H9 (cell line): Measurements from ENCODE around the gene TAF1. TPM values are rescaled to one million over a fixed set of nuclear protein-coding genes. Genes with fewer than 3 reads are reported as not detected.
"Not testable (repeated sequence)": the region's sequence is repeated elsewhere in the genome, so short reads cannot be mapped to it uniquely, and the experiment has no call there.

Experiments
- DNase-seq: peaks from one replicate; pipeline ENCODE4 v3.0.0-alpha.2; 2017
- H2AFZ ChIP-seq: one replicate; pipeline ENCODE4 v1.6.1; 2013; ENCODE audit warnings: mild to moderate bottlenecking, low read length, control low read depth, moderate library complexity
- H2AK5ac ChIP-seq: 2 replicates; pipeline ENCODE4 v1.6.1; 2013; ENCODE audit warnings: low read length, control low read depth, mixed read lengths; ENCODE audit not compliant: insufficient read length
- H2BK120ac ChIP-seq: one replicate; pipeline ENCODE4 v1.6.1; 2013; ENCODE audit warnings: low read depth, mild to moderate bottlenecking, low read length, control low read depth, inconsistent platforms; ENCODE audit not compliant: poor library complexity, severe bottlenecking
- H2BK12ac ChIP-seq: 2 replicates; pipeline ENCODE4 v1.6.1; 2013; ENCODE audit warnings: low read length, control low read depth, mixed read lengths, low read depth; ENCODE audit not compliant: insufficient read length
- H2BK15ac ChIP-seq: 2 replicates; pipeline ENCODE4 v1.6.1; 2013; ENCODE audit warnings: low read depth, low read length, control low read depth
- H2BK20ac ChIP-seq: one replicate; pipeline ENCODE4 v1.6.1; 2013; ENCODE audit warnings: low read depth, mild to moderate bottlenecking, low read length, control low read depth, inconsistent platforms; ENCODE audit not compliant: poor library complexity, severe bottlenecking
- H2BK5ac ChIP-seq: 2 replicates; pipeline ENCODE4 v1.6.1; 2013; ENCODE audit warnings: low read length, control low read depth, mixed read lengths; ENCODE audit not compliant: insufficient read length
- H3K14ac ChIP-seq: 2 replicates; pipeline ENCODE4 v1.6.1; 2013; ENCODE audit warnings: low read length, control low read depth; ENCODE audit not compliant: insufficient read depth
- H3K18ac ChIP-seq: 2 replicates; pipeline ENCODE4 v1.6.1; 2013; ENCODE audit warnings: low read depth, mild to moderate bottlenecking, mixed read lengths, low read length, control low read depth; ENCODE audit not compliant: insufficient read length
- H3K23ac ChIP-seq: 2 replicates; pipeline ENCODE4 v1.6.1; 2013; ENCODE audit warnings: low read length, control low read depth, mixed read lengths, low read depth; ENCODE audit not compliant: insufficient read length
- H3K23me2 ChIP-seq: 2 replicates; pipeline ENCODE4 v1.6.1; 2013; ENCODE audit warnings: low read depth, mild to moderate bottlenecking, mixed read lengths, low read length, control low read depth; ENCODE audit not compliant: insufficient read length, poor library complexity, severe bottlenecking
- H3K27ac ChIP-seq: 2 replicates; pipeline ENCODE4 v1.5.1; 2013; ENCODE audit warnings: low read length, control low read depth, mixed read lengths, low read depth; ENCODE audit not compliant: insufficient read length
- H3K27me3 ChIP-seq: 2 replicates; pipeline ENCODE4 v1.6.1; 2013; ENCODE audit warnings: low read length, control low read depth, inconsistent platforms; ENCODE audit not compliant: insufficient read depth
- H3K4ac ChIP-seq: 2 replicates; pipeline ENCODE4 v1.6.1; 2013; ENCODE audit warnings: low read depth, mild to moderate bottlenecking, control low read depth, inconsistent platforms, low read length, moderate library complexity
- H3K4me1 ChIP-seq: 2 replicates; pipeline ENCODE4 v1.6.1; 2013; ENCODE audit warnings: low read length, control low read depth, inconsistent platforms; ENCODE audit not compliant: insufficient read depth
- H3K4me2 ChIP-seq: 2 replicates; pipeline ENCODE4 v1.6.1; 2013; ENCODE audit warnings: low read length, control low read depth, mixed read lengths; ENCODE audit not compliant: insufficient read length, insufficient read depth
- H3K56ac ChIP-seq: 2 replicates; pipeline ENCODE4 v1.6.1; 2013; ENCODE audit warnings: low read depth, mild to moderate bottlenecking, mixed read lengths, low read length, control low read depth; ENCODE audit not compliant: insufficient read length
- H3K79me1 ChIP-seq: 2 replicates; pipeline ENCODE4 v1.6.1; 2013; ENCODE audit warnings: low read depth, mild to moderate bottlenecking, moderate library complexity, low read length, control low read depth, inconsistent platforms; ENCODE audit not compliant: insufficient read depth, poor library complexity, severe bottlenecking
- H3K79me2 ChIP-seq: 2 replicates; pipeline ENCODE4 v1.6.1; 2013; ENCODE audit warnings: low read length, control low read depth, inconsistent platforms; ENCODE audit not compliant: insufficient read depth
- H3K9ac ChIP-seq: 2 replicates; pipeline ENCODE4 v1.6.1; 2013; ENCODE audit warnings: low read length, control low read depth, mixed read lengths; ENCODE audit not compliant: insufficient read length; ENCODE audit errors: extremely low read depth
- H3K9me3 ChIP-seq: one replicate; pipeline ENCODE4 v1.6.1; 2013; ENCODE audit warnings: low read depth, low read length, inconsistent platforms; ENCODE audit not compliant: control insufficient read depth
- H3T11ph ChIP-seq: one replicate; pipeline ENCODE4 v1.6.1; 2013; ENCODE audit warnings: mild to moderate bottlenecking, low read length, control low read depth, inconsistent platforms
- H4K20me1 ChIP-seq: one replicate; pipeline ENCODE4 v1.6.1; 2013; ENCODE audit not compliant: control insufficient read depth, insufficient read length, insufficient read depth
- H4K5ac ChIP-seq: 2 replicates; pipeline ENCODE4 v1.6.1; 2013; ENCODE audit warnings: low read depth, mild to moderate bottlenecking, mixed read lengths, low read length, control low read depth; ENCODE audit not compliant: insufficient read length
- H4K8ac ChIP-seq: replicated peaks from 2 replicates; pipeline ENCODE4 v1.6.1; 2013; ENCODE audit warnings: low read length, control low read depth, mixed read lengths, low read depth; ENCODE audit not compliant: insufficient read length
- H4K91ac ChIP-seq: 2 replicates; pipeline ENCODE4 v1.6.1; 2013; ENCODE audit warnings: low read depth, mild to moderate bottlenecking, moderate library complexity, mixed read lengths, low read length, control low read depth; ENCODE audit not compliant: insufficient read length
- H3K27ac Mint-ChIP-seq, 3 experiments: 2 replicates in 2 of 3; 3 replicates in 1 of 3; pipeline ENCODE4 v1.8.0; 2020 to 2021; ENCODE audit warnings: mixed read lengths in 3 of 3, mild to moderate bottlenecking in 1 of 3, moderate library complexity in 1 of 3
- H3K27me3 Mint-ChIP-seq: 2 replicates; pipeline ENCODE4 v1.8.0; 2021; ENCODE audit warnings: low read depth, mild to moderate bottlenecking, moderate library complexity, mixed read lengths
- H3K36me3 Mint-ChIP-seq, 3 experiments: 2 replicates in 2 of 3; 3 replicates in 1 of 3; pipeline ENCODE4 v1.8.0; 2020 to 2021; ENCODE audit warnings: low read depth in 3 of 3, mixed read lengths in 3 of 3; ENCODE audit not compliant: insufficient read depth in 1 of 3
- H3K4me1 Mint-ChIP-seq, 2 experiments: 2 replicates each; pipeline ENCODE4 v1.8.0; 2020; ENCODE audit warnings: mixed read lengths in 2 of 2
- H3K4me3 Mint-ChIP-seq, 2 experiments: 2 replicates in 1 of 2; 3 replicates in 1 of 2; pipeline ENCODE4 v1.8.0; 2020 to 2021; ENCODE audit warnings: mild to moderate bottlenecking in 2 of 2, mixed read lengths in 2 of 2, moderate library complexity in 1 of 2
- H3K9me3 Mint-ChIP-seq, 2 experiments: 2 replicates in 1 of 2; 3 replicates in 1 of 2; pipeline ENCODE4 v1.8.0; 2020; ENCODE audit warnings: mild to moderate bottlenecking in 2 of 2, mixed read lengths in 2 of 2, moderate library complexity in 1 of 2
- CTCF ChIP-seq: fragments of 200-600 bp; sonication (generic); conservative IDR thresholded peaks from 3 replicates; pipeline ENCODE4 v1.8.0; 2021; ENCODE audit warnings: antibody characterized with exemption, mild to moderate bottlenecking
- WGBS: extraction: QIAGEN DNeasy Blood & Tissue Kit; methylation state at CpG from one replicate; pipeline ENCODE4 v1.1.7; 2013; ENCODE audit warnings: missing lambda C conversion rate, low lambda C conversion rate, mixed read lengths; ENCODE audit not compliant: insufficient read length; ENCODE audit errors: extremely low coverage; 5-methylcytosine and 5-hydroxymethylcytosine counted together
- long read RNA-seq: library from polyadenylated mRNA; unstranded; transcript quantifications from one replicate; pipeline ENCODE4 v2.0.0, GENCODE V29; 2020
- total RNA-seq: library from RNA; stranded (reverse); gene quantifications from 2 replicates; pipeline ENCODE4 v1.2.1, GENCODE V29; 2021

Gene TAF1
- total RNA-seq: 30.7 and 32.2 TPM in 2 replicates
- long read RNA-seq, full-length matches to known transcripts: 2 of 30 reads
- long read RNA-seq, partial matches to known transcripts: 21 of 30 reads
- long read RNA-seq, other reads (novel, unspliced or antisense): 7 of 30 reads

GRCh38 chrX:71365875-71366673 lies at the start of gene TAF1:
Gene TAF1 (plus strand): TSS chrX:71366357. CDS start chrX:71366375, 18 bp downstream.
- TF ChIP-seq CTCF: no peak
- Histone ChIP-seq H2AK5ac (no peak within 1 kb of the TSS), H3T11ph (no peak within 1 kb of the TSS), H3K79me2 (peaks cover 4% of the 10 kb centered on the region; the same call in 1 of the 2 replicates), H4K5ac (no peak within 1 kb of the TSS), H3K14ac (peak within 1 kb of the TSS; percentile 90), H3K27ac (peak within 1 kb of the TSS; percentile 60), H3K9me3 (no peaks in the 10 kb centered on the region), H4K91ac (no peak within 1 kb of the TSS), H3K27me3 (no peaks in the 10 kb centered on the region), H3K4me1 (no peaks in the 10 kb centered on the region), H3K56ac (no peak within 1 kb of the TSS), H2AFZ (no peak within 1 kb of the TSS), H2BK120ac (no peak within 1 kb of the TSS), H2BK20ac (no peak within 1 kb of the TSS), H3K4me2 (peak within 1 kb of the TSS; percentile 98), H3K79me1 (no peaks in the 10 kb centered on the region), H3K4ac (no peak within 1 kb of the TSS; the same call in 1 of the 2 replicates), H3K9ac (peak within 1 kb of the TSS; percentile 82), H2BK15ac (no peak within 1 kb of the TSS), H4K8ac (no peak within 1 kb of the TSS), H3K23me2 (peaks cover 8% of the 10 kb centered on the region), H2BK12ac (no peak within 1 kb of the TSS), H2BK5ac (no peak within 1 kb of the TSS), H3K23ac (no peak within 1 kb of the TSS), H3K18ac (peak within 1 kb of the TSS; percentile 82), H4K20me1 (no peaks in the 10 kb centered on the region)
- Mint-ChIP-seq H3K4me1 (peaks cover 6 to 11% of the 10 kb centered on the region in 2 experiments; a peak in 3 of 4 replicates), H3K36me3 (peaks cover 20 to 38% (median 30%) of the 10 kb centered on the region in 3 experiments), H3K27me3 (no peaks in the 10 kb centered on the region; the same call in 1 of the 2 replicates), H3K9me3 (peaks cover 64 to 66% of the 10 kb centered on the region in 2 experiments), H3K4me3 (peak within 1 kb of the TSS; percentile 90 to 95), H3K27ac (peak within 1 kb of the TSS; percentile 96 to 99 (median 98))
- DNase-seq: peak; percentile 94
- WGBS: no CpG with 5 or more reads among the region's 51 CpGs

DNA sequence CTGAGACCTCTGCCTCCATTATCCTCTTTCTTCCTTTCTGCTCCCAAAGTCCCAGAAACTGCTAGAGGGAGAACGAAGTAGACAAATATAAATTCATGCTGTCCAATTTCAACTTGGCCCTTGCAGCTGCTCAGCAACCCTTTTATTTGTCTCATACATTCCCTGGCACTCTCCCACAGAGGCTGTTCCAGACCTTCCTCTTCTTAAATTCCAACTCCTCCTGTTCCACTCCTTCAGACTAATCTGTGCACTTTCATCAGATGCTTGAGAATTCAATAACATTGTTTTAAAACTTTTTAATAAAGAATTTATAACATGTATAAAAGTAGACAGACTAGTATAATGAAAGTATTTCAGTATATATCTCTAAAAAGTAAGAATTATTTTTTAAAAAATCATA lies 49.2 kb upstream of the TAF1 start:
- not testable (repeated sequence) for H2BK5ac ChIP-seq, H3K14ac ChIP-seq, H3K4me1 Mint-ChIP-seq, H3K4ac ChIP-seq, DNase-seq, H3K27ac ChIP-seq, H2BK120ac ChIP-seq, H3K4me2 ChIP-seq, H2BK20ac ChIP-seq, H3K79me2 ChIP-seq, H2BK12ac ChIP-seq, H4K91ac ChIP-seq, H2AFZ ChIP-seq, H3K9me3 ChIP-seq, H2BK15ac ChIP-seq, H3T11ph ChIP-seq, H4K5ac ChIP-seq, H3K27ac Mint-ChIP-seq, H4K8ac ChIP-seq, H3K9ac ChIP-seq, H3K27me3 ChIP-seq, H3K4me1 ChIP-seq, H3K4me3 Mint-ChIP-seq, H3K79me1 ChIP-seq, H3K23ac ChIP-seq, H3K56ac ChIP-seq, H3K23me2 ChIP-seq, H2AK5ac ChIP-seq, H4K20me1 ChIP-seq, H3K18ac ChIP-seq, H3K27me3 Mint-ChIP-seq
- no CpG with 5 or more reads among the region's 1 CpG for WGBS
- H3K36me3 Mint-ChIP-seq: peaks cover 11 to 22% (median 12%) of the 10 kb centered on the region in 3 experiments
- peaks cover 34 to 44% of the 10 kb centered on the region in 2 experiments for H3K9me3 Mint-ChIP-seq
